Measurements from ENCODE around the gene TRPM6. TPM values are rescaled to one million over a fixed set of nuclear protein-coding genes. Genes with fewer than 3 reads are reported as not detected.

Gene TRPM6
- total RNA-seq, 2 donors from 2014 or later = 0.41 to 1.3 TPM

DNA sequence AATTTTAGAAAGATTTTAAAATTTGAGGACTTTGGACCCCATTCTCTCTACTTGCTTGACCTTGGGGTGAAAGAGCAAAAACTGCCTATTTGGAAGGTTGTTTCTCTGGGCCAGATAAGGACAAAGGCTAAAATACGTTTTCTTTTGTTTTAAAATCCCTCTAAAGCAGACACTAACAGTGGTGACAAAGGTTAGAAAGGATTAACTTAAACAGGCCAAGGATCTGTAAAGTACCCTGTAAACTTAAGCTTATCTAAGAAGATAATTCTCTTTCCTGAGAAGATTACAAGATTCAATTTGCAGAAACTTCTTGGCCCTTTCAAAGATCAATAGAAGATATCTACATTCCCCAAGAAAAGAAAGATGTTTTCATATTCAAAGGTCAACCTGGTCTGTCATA is 12.1 kb downstream of the TRPM6 start:
- Histone ChIP-seq H3K9me3 (peaks cover 13% of the 10 kb centered on the region), H3K4me3 (no peak overlapping the region), H3K36me3 (no peaks in the 10 kb centered on the region), H3K27me3 (replicated peaks; ENCODE audit: insufficient read depth) (no peaks in the 10 kb centered on the region), H3K4me1 (ENCODE audit: control insufficient read depth in 1 of 2, low read depth in 2 of 2) (no peaks in the 10 kb centered on the region), H3K27ac (no peak overlapping the region)
- TF ChIP-seq CTCF (IDR thresholded peaks at IDR 0.05) = no peak
- no peak for ATAC-seq (ENCODE audit: insufficient number of reproducible peaks, low FRiP score, low read depth)
- no peak for DNase-seq (ENCODE audit: low spot score)

DNA sequence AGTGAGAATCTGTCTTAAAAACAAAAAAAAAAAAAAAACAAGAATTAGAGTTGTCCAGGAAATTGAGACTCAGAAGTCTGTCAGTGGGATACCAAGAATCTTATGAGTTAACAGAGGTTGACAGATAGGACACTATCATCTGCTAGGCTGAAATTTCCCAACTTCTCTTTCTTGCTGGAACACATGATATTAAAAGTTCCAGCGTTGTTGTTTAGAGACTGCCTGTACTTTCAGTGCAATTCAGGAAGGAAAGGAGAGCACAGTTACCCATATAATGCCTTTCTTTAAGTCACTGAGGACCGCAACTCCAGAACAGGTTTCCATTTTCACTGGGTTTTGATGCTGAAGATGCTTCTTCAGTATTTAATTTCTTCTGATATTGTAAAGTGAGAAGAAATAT is 13.5 kb downstream of the TRPM6 start:
- H3K9me3 ChIP-seq = peaks cover 3% of the 10 kb centered on the region
- H3K4me1 ChIP-seq (ENCODE audit: control insufficient read depth in 1 of 2, low read depth in 2 of 2) = no peaks in the 10 kb centered on the region
- no peak overlapping the region for H3K27ac ChIP-seq
- no peaks in the 10 kb centered on the region for H3K27me3 ChIP-seq (replicated peaks; ENCODE audit: insufficient read depth)
- TF ChIP-seq CTCF (IDR thresholded peaks at IDR 0.05) = no peak
- no peak for DNase-seq (ENCODE audit: low spot score)
- no peak for ATAC-seq (ENCODE audit: insufficient number of reproducible peaks, low FRiP score, low read depth)
- H3K36me3 ChIP-seq = no peaks in the 10 kb centered on the region
- no peak overlapping the region for H3K4me3 ChIP-seq

DNA sequence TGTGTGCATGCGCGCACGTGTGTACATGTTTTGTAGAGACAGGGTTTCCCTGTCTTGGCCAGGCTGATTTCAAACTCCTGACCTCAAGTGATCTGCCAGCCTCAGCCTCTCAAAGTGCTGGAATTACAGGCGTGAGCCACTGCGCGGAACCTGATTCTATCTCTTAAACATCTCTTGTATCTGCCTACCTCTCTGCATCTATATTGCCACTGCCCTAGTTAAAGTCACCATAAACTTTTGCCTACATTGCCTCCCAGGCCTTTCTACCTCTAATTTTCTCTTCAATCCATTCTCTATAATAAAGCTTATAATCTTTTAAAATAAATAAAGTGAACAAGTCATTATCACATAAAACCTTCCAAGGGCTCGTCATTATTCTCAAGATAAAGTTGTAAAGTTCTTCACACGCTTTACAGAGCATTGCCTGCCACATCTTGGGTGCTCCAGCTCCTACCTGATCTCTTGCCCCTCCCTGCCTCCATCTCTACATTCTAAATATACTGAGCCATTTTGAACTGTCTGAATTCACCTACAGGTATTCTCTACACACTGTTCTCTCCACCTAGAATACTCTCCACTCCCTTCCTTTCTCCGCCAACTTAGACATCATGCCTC is 15.0 kb downstream of the TRPM6 start:
- TF ChIP-seq CTCF (IDR thresholded peaks at IDR 0.05) = no peak
- H3K27me3 ChIP-seq (replicated peaks; ENCODE audit: insufficient read depth) = no peaks in the 10 kb centered on the region
- ATAC-seq (ENCODE audit: insufficient number of reproducible peaks, low FRiP score, low read depth) = no peak

GRCh38 chr9:74867483-74867882 is 20.2 kb downstream of the TRPM6 start:
- no peak for DNase-seq (ENCODE audit: low spot score)
- Histone ChIP-seq H3K27me3 (replicated peaks; ENCODE audit: insufficient read depth) (no peaks in the 10 kb centered on the region), H3K27ac (no peak overlapping the region), H3K36me3 (no peaks in the 10 kb centered on the region), H3K4me1 (ENCODE audit: control insufficient read depth in 1 of 2, low read depth in 2 of 2) (no peaks in the 10 kb centered on the region), H3K4me3 (no peak overlapping the region), H3K9me3 (no peaks in the 10 kb centered on the region)
- TF ChIP-seq CTCF (IDR thresholded peaks at IDR 0.05) = no peak
- ATAC-seq (ENCODE audit: insufficient number of reproducible peaks, low FRiP score, low read depth) = no peak

More for the DNA sequence above, 15.0 kb downstream of the TRPM6 start:
- no peak for DNase-seq (ENCODE audit: low spot score)
- H3K9me3 ChIP-seq = no peaks in the 10 kb centered on the region
- no peak overlapping the region for H3K4me3 ChIP-seq
- no peak overlapping the region for H3K27ac ChIP-seq
- H3K36me3 ChIP-seq = no peaks in the 10 kb centered on the region
- no peaks in the 10 kb centered on the region for H3K4me1 ChIP-seq (ENCODE audit: control insufficient read depth in 1 of 2, low read depth in 2 of 2)

GRCh38 chr9:74865177-74865576 is 22.5 kb downstream of the TRPM6 start:
- H3K4me3 ChIP-seq = no peak overlapping the region
- no peak for ATAC-seq (ENCODE audit: insufficient number of reproducible peaks, low FRiP score, low read depth)
- no peaks in the 10 kb centered on the region for H3K9me3 ChIP-seq
- H3K27ac ChIP-seq = no peak overlapping the region
- no peak for DNase-seq (ENCODE audit: low spot score)
- H3K36me3 ChIP-seq = no peaks in the 10 kb centered on the region
- H3K27me3 ChIP-seq (replicated peaks; ENCODE audit: insufficient read depth) = no peaks in the 10 kb centered on the region
- H3K4me1 ChIP-seq (ENCODE audit: control insufficient read depth in 1 of 2, low read depth in 2 of 2) = no peaks in the 10 kb centered on the region
- no peak for TF ChIP-seq CTCF (IDR thresholded peaks at IDR 0.05)

All from thoracic aorta (tissue), 2 donors.